Erythroblast (primary cell): ENCODE results near the gene STK36.

Experiments used
- GATA1 ChIP-seq: IDR thresholded peaks from 2 replicates; pipeline ENCODE4 v1.6.1; 2011; ENCODE audit warnings: low read depth, mild to moderate bottlenecking, control low read depth, low read length, moderate library complexity
- POLR2A ChIP-seq: IDR thresholded peaks from 2 replicates; pipeline ENCODE4 v1.6.1; 2011; ENCODE audit warnings: mild to moderate bottlenecking, low read length

GRCh38 chr2:218671654-218672566 lies at the start of gene STK36, which contains the start of gene RNF25:
- peak; percentile 87 for TF ChIP-seq POLR2A
- no peak for TF ChIP-seq GATA1
